Superior temporal gyrus (tissue), 1 donor: Measurements from ENCODE around the gene CDK13.
"Not testable (repeated sequence)": the region's sequence is repeated elsewhere in the genome, so short reads cannot be mapped to it uniquely, and the experiment has no call there.

Experiments used
- DNase-seq: peaks from one replicate; pipeline ENCODE4 v3.0.0-alpha.2; 2016; ENCODE audit errors: extremely low spot score

Gene CDK13

GRCh38 chr7:40147371-40148246 lies 197.6 kb downstream of the CDK13 start:
- no peak for DNase-seq

GRCh38 chr7:40148247-40148580 lies 198.2 kb downstream of the CDK13 start:
- not testable (repeated sequence) for DNase-seq

DNA sequence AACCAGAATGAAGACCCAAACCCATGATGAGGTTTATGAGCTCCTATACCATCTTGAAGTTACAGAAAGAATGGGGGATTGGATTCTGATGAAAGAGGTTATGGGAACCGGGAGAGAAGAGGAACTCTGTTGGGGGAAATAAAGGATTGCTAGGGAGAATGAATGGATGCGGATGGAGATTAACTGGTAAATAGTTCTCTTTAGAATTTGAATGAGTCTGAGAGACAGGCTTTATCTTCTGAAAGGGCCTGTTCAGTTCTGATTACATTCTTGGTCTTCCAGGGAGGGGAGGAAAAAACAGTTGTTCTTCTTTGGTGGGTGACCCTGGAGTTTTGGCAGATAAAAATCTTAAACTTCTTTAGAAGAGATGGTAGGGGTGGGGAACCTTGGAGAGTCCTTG lies 198.6 kb downstream of the CDK13 start:
- no peak for DNase-seq
